ENCODE results near the gene SGK1. TPM values are rescaled to one million over a fixed set of nuclear protein-coding genes. Genes with fewer than 3 reads are reported as not detected.
"Not testable (repeated sequence)": the region's sequence is repeated elsewhere in the genome, so short reads cannot be mapped to it uniquely, and the experiment has no call there.

SGK1 gene
- total RNA-seq, 1 experiment from 2014 or later = 42.6 TPM

GRCh38 chr6:134328792-134329191 lies 10.9 kb upstream of the SGK1 start:
- intact Hi-C loops (cut with micrococcal nuclease; ENCODE audit: unreplicated experiment) = no loop called here

GRCh38 chr6:134328138-134328537 lies 10.2 kb upstream of the SGK1 start:
- no peak for DNase-seq
- Mint-ChIP-seq H3K36me3 (ENCODE audit: insufficient read depth, unreplicated experiment) (no peaks in the 10 kb centered on the region), H3K4me3 (ENCODE audit: unreplicated experiment) (no peak overlapping the region), H3K4me1 (ENCODE audit: low read depth, unreplicated experiment) (no peaks in the 10 kb centered on the region), H3K9me3 (ENCODE audit: unreplicated experiment) (peaks cover 9% of the 10 kb centered on the region), H3K27me3 (ENCODE audit: insufficient read depth, unreplicated experiment) (no peaks in the 10 kb centered on the region), H3K27ac (ENCODE audit: unreplicated experiment) (no peak overlapping the region)
- ChIA-PET CTCF (no interaction called here), POLR2A (no interaction called here)
- Histone ChIP-seq H3K4me1 (0 out of 2 replicates have a peak, but pooled peaks cover 7% of the 10 kb centered on the region), H3K9me3 (no peaks in the 10 kb centered on the region), H3K4me3 (ENCODE audit: low read depth, low read length) (no peak overlapping the region), H3K36me3 (ENCODE audit: control insufficient read depth, insufficient read depth, low read length) (no peaks in the 10 kb centered on the region), H3K27me3 (replicated peaks; ENCODE audit: control insufficient read depth, insufficient read depth, low read length) (no peaks in the 10 kb centered on the region)
- no peak for TF ChIP-seq CTCF (IDR thresholded peaks at IDR 0.05; ENCODE audit: insufficient read depth in 1 of 2, low read depth in 1 of 2, low read length in 1 of 2, severe bottlenecking in 1 of 2, unreplicated experiment in 1 of 2)
- BruUV-seq (replicated peaks) = no TSS peak
- intact Hi-C loops (cut with micrococcal nuclease; ENCODE audit: unreplicated experiment) = no loop called here

More at GRCh38 chr6:134328792-134329191, 10.9 kb upstream of the SGK1 start:
- Mint-ChIP-seq H3K4me3 (ENCODE audit: unreplicated experiment) (no peak overlapping the region), H3K27ac (ENCODE audit: unreplicated experiment) (no peak overlapping the region), H3K9me3 (ENCODE audit: unreplicated experiment) (peaks cover 9% of the 10 kb centered on the region), H3K36me3 (ENCODE audit: insufficient read depth, unreplicated experiment) (no peaks in the 10 kb centered on the region), H3K27me3 (ENCODE audit: insufficient read depth, unreplicated experiment) (no peaks in the 10 kb centered on the region), H3K4me1 (ENCODE audit: low read depth, unreplicated experiment) (no peaks in the 10 kb centered on the region)
- no TSS peak for BruUV-seq (replicated peaks)
- no peak for DNase-seq
- ChIA-PET POLR2A (no interaction called here), CTCF (interaction anchor here (0.6 kb wide), 1 partner anchor 123 kb away, joined by 3 read pairs; no protein-coding TSS in a partner anchor)
- Histone ChIP-seq H3K9me3 (no peaks in the 10 kb centered on the region), H3K4me3 (ENCODE audit: low read depth, low read length) (no peak overlapping the region), H3K27me3 (replicated peaks; ENCODE audit: control insufficient read depth, insufficient read depth, low read length) (no peaks in the 10 kb centered on the region), H3K36me3 (ENCODE audit: control insufficient read depth, insufficient read depth, low read length) (no peaks in the 10 kb centered on the region), H3K4me1 (0 out of 2 replicates have a peak, but pooled peaks cover 7% of the 10 kb centered on the region)
- TF ChIP-seq CTCF (IDR thresholded peaks at IDR 0.05; ENCODE audit: insufficient read depth in 1 of 2, low read depth in 1 of 2, low read length in 1 of 2, severe bottlenecking in 1 of 2, unreplicated experiment in 1 of 2) = no peak

- H3K36me3 ChIP-seq (ENCODE audit: control insufficient read depth, insufficient read depth, low read length); H3K27ac Mint-ChIP-seq (ENCODE audit: unreplicated experiment); intact Hi-C loops (cut with micrococcal nuclease; ENCODE audit: unreplicated experiment); CTCF ChIA-PET; H3K4me1 ChIP-seq; H3K4me1 Mint-ChIP-seq (ENCODE audit: low read depth, unreplicated experiment); DNase-seq; H3K4me3 Mint-ChIP-seq (ENCODE audit: unreplicated experiment); H3K4me3 ChIP-seq (ENCODE audit: low read depth, low read length); H3K9me3 ChIP-seq; BruUV-seq (replicated peaks); H3K36me3 Mint-ChIP-seq (ENCODE audit: insufficient read depth, unreplicated experiment); POLR2A ChIA-PET; H3K27me3 Mint-ChIP-seq (ENCODE audit: insufficient read depth, unreplicated experiment); H3K27me3 ChIP-seq (replicated peaks; ENCODE audit: control insufficient read depth, insufficient read depth, low read length); H3K9me3 Mint-ChIP-seq (ENCODE audit: unreplicated experiment): not testable (repeated sequence)
These were observed 8.3 kb upstream of the SGK1 start for GRCh38 chr6:134326192-134326591.

GRCh38 chr6:134324766-134325165 lies 6.9 kb upstream of the SGK1 start:
- Mint-ChIP-seq H3K27me3 (ENCODE audit: insufficient read depth, unreplicated experiment) (no peaks in the 10 kb centered on the region), H3K36me3 (ENCODE audit: insufficient read depth, unreplicated experiment) (no peaks in the 10 kb centered on the region), H3K9me3 (ENCODE audit: unreplicated experiment) (peaks cover 9% of the 10 kb centered on the region), H3K27ac (ENCODE audit: unreplicated experiment) (no peak overlapping the region), H3K4me1 (ENCODE audit: low read depth, unreplicated experiment) (no peaks in the 10 kb centered on the region), H3K4me3 (ENCODE audit: unreplicated experiment) (no peak overlapping the region)
- DNase-seq = no peak
- ChIA-PET POLR2A (no interaction called here), CTCF (no interaction called here)
- Histone ChIP-seq H3K9me3 (no peaks in the 10 kb centered on the region), H3K4me1 (0 out of 2 replicates have a peak, but pooled peaks cover 7% of the 10 kb centered on the region), H3K36me3 (ENCODE audit: control insufficient read depth, insufficient read depth, low read length) (no peaks in the 10 kb centered on the region), H3K4me3 (ENCODE audit: low read depth, low read length) (no peak overlapping the region), H3K27me3 (replicated peaks; ENCODE audit: control insufficient read depth, insufficient read depth, low read length) (no peaks in the 10 kb centered on the region)
- no peak for TF ChIP-seq CTCF (IDR thresholded peaks at IDR 0.05; ENCODE audit: insufficient read depth in 1 of 2, low read depth in 1 of 2, low read length in 1 of 2, severe bottlenecking in 1 of 2, unreplicated experiment in 1 of 2)
- intact Hi-C loops (cut with micrococcal nuclease; ENCODE audit: unreplicated experiment) = no loop called here
- no TSS peak for BruUV-seq (replicated peaks)

Data from Caco-2 (cell line).